ENCODE measurements around the gene OR8G1. TPM values are rescaled to one million over a fixed set of nuclear protein-coding genes. Genes with fewer than 3 reads are reported as not detected.

The OR8G1 gene
- total RNA-seq, 2 donors from 2014 or later: not detected

- DNase-seq (ENCODE audit: low spot score) (no peak), ATAC-seq (ENCODE audit: insufficient number of reproducible peaks, low FRiP score, low read depth) (no peak)
- Histone ChIP-seq H3K36me3 (no peaks in the 10 kb centered on the region), H3K27me3 (replicated peaks; ENCODE audit: insufficient read depth) (no peaks in the 10 kb centered on the region), H3K9me3 (no peaks in the 10 kb centered on the region), H3K4me3 (no peak overlapping the region), H3K4me1 (ENCODE audit: control insufficient read depth in 1 of 2, low read depth in 2 of 2) (no peaks in the 10 kb centered on the region), H3K27ac (no peak overlapping the region)
- no peak for TF ChIP-seq CTCF (IDR thresholded peaks at IDR 0.05)
Measured at GRCh38 chr11:124204008-124204407, 36.9 kb upstream of the OR8G1 start.

GRCh38 chr11:124207102-124207792, 33.6 kb upstream of the OR8G1 start:
- H3K4me3 ChIP-seq: no peak overlapping the region
- no peak for DNase-seq (ENCODE audit: low spot score)
- H3K27ac ChIP-seq: no peak overlapping the region
- no peaks in the 10 kb centered on the region for H3K9me3 ChIP-seq
- TF ChIP-seq CTCF (IDR thresholded peaks at IDR 0.05): no peak
- no peak for ATAC-seq (ENCODE audit: insufficient number of reproducible peaks, low FRiP score, low read depth)
- H3K4me1 ChIP-seq (ENCODE audit: control insufficient read depth in 1 of 2, low read depth in 2 of 2): no peaks in the 10 kb centered on the region
- no peaks in the 10 kb centered on the region for H3K27me3 ChIP-seq (replicated peaks; ENCODE audit: insufficient read depth)
- no peaks in the 10 kb centered on the region for H3K36me3 ChIP-seq

- no peaks in the 10 kb centered on the region for H3K36me3 ChIP-seq
- no peaks in the 10 kb centered on the region for H3K9me3 ChIP-seq
- no peaks in the 10 kb centered on the region for H3K4me1 ChIP-seq (ENCODE audit: control insufficient read depth in 1 of 2, low read depth in 2 of 2)
- ATAC-seq (ENCODE audit: insufficient number of reproducible peaks, low FRiP score, low read depth) (no peak), DNase-seq (ENCODE audit: low spot score) (no peak)
- no peaks in the 10 kb centered on the region for H3K27me3 ChIP-seq (replicated peaks; ENCODE audit: insufficient read depth)
- H3K4me3 ChIP-seq: no peak overlapping the region
- H3K27ac ChIP-seq: no peak overlapping the region
- no peak for TF ChIP-seq CTCF (IDR thresholded peaks at IDR 0.05)
Measured at GRCh38 chr11:124209824-124210357, 31.0 kb upstream of the OR8G1 start.

GRCh38 chr11:124210421-124210820, 30.5 kb upstream of the OR8G1 start:
- no peak overlapping the region for H3K27ac ChIP-seq
- H3K27me3 ChIP-seq (replicated peaks; ENCODE audit: insufficient read depth): no peaks in the 10 kb centered on the region
- H3K9me3 ChIP-seq: no peaks in the 10 kb centered on the region
- TF ChIP-seq CTCF (IDR thresholded peaks at IDR 0.05): no peak
- DNase-seq (ENCODE audit: low spot score) (no peak), ATAC-seq (ENCODE audit: insufficient number of reproducible peaks, low FRiP score, low read depth) (no peak)
- no peaks in the 10 kb centered on the region for H3K4me1 ChIP-seq (ENCODE audit: control insufficient read depth in 1 of 2, low read depth in 2 of 2)
- H3K36me3 ChIP-seq: no peaks in the 10 kb centered on the region
- no peak overlapping the region for H3K4me3 ChIP-seq

- Histone ChIP-seq H3K27me3 (replicated peaks; ENCODE audit: insufficient read depth) (no peaks in the 10 kb centered on the region), H3K36me3 (no peaks in the 10 kb centered on the region), H3K4me3 (no peak overlapping the region), H3K4me1 (ENCODE audit: control insufficient read depth in 1 of 2, low read depth in 2 of 2) (no peaks in the 10 kb centered on the region), H3K27ac (no peak overlapping the region), H3K9me3 (no peaks in the 10 kb centered on the region)
- ATAC-seq (ENCODE audit: insufficient number of reproducible peaks, low FRiP score, low read depth): no peak
- TF ChIP-seq CTCF (IDR thresholded peaks at IDR 0.05): no peak
- no peak for DNase-seq (ENCODE audit: low spot score)
Measured at GRCh38 chr11:124211321-124211720, 29.6 kb upstream of the OR8G1 start.
